Stimulated activated CD8-positive, alpha-beta memory T cell treated with anti-CD3 and anti-CD28 coated beads, Interleukin-4, amount 100 ng/mL, for 48 hours (primary cell): ENCODE data around the gene ACOT7.
"Not testable (repeated sequence)": the region's sequence is repeated elsewhere in the genome, so short reads cannot be mapped to it uniquely, and the experiment has no call there.

Source experiments
- DNase-seq: peaks from one replicate; pipeline ENCODE4 v3.0.0-alpha.2; 2020

The ACOT7 gene

GRCh38 chr1:6423321-6423999, 29.9 kb upstream of the ACOT7 start:
- DNase-seq: peak; percentile 83

- DNase-seq: no peak
Measured at GRCh38 chr1:6421266-6421665, 27.7 kb upstream of the ACOT7 start.

GRCh38 chr1:6420454-6421042, 27.0 kb upstream of the ACOT7 start:
- DNase-seq: peak; percentile 35

- DNase-seq: no peak
Measured at GRCh38 chr1:6419804-6420453, 26.4 kb upstream of the ACOT7 start, which contains the start of gene HES2. Gene HES2 (minus strand): TSS chr1:6419919. CDS start chr1:6419820, 99 bp downstream.

GRCh38 chr1:6419397-6419803, 25.8 kb upstream of the ACOT7 start:
- DNase-seq: no peak

- DNase-seq: no peak
Measured at GRCh38 chr1:6418668-6419396, 25.3 kb upstream of the ACOT7 start.

GRCh38 chr1:6417961-6418667, 24.5 kb upstream of the ACOT7 start:
- no peak for DNase-seq

GRCh38 chr1:6416906-6417305, 23.3 kb upstream of the ACOT7 start:
- DNase-seq: no peak

GRCh38 chr1:6416295-6416656, 22.7 kb upstream of the ACOT7 start:
- DNase-seq: no peak

- DNase-seq: no peak
Measured at GRCh38 chr1:6414881-6415626, 21.5 kb upstream of the ACOT7 start.

- DNase-seq: peak; percentile 69
Measured at GRCh38 chr1:6414443-6414844, 20.9 kb upstream of the ACOT7 start.

GRCh38 chr1:6412896-6413295, 19.3 kb upstream of the ACOT7 start:
- DNase-seq: no peak

GRCh38 chr1:6410248-6410893, 16.8 kb upstream of the ACOT7 start:
- no peak for DNase-seq

- no peak for DNase-seq
Measured at GRCh38 chr1:6409733-6410132, 16.2 kb upstream of the ACOT7 start.

GRCh38 chr1:6409053-6409452, 15.5 kb upstream of the ACOT7 start:
- no peak for DNase-seq

GRCh38 chr1:6408023-6408422, 14.5 kb upstream of the ACOT7 start:
- DNase-seq: no peak

GRCh38 chr1:6401673-6402072, 8.1 kb upstream of the ACOT7 start:
- no peak for DNase-seq

GRCh38 chr1:6399294-6399693, 5.7 kb upstream of the ACOT7 start:
- DNase-seq: no peak

GRCh38 chr1:6397844-6398441, 4.4 kb upstream of the ACOT7 start:
- no peak for DNase-seq

- DNase-seq: no peak
Measured at GRCh38 chr1:6396998-6397397, 3.4 kb upstream of the ACOT7 start.

- not testable (repeated sequence) for DNase-seq
Measured at GRCh38 chr1:6395781-6396244, 2.2 kb upstream of the ACOT7 start.
